Caco-2 (cell line): ENCODE results near the gene BCAM. TPM values are rescaled to one million over a fixed set of nuclear protein-coding genes. Genes with fewer than 3 reads are reported as not detected.

ENCODE experiments used
- BruUV-seq: library from RNA; stranded (reverse); fragments of 400-500 nt; replicated peaks from 2 replicates; lab custom pipeline; 2021; lab: Mats Ljungman, UMichigan
- CTCF ChIA-PET: fragments of 300-600 bp; sonication (Branson Sonifier 250); formaldehyde crosslinking; loops from one replicate; lab custom pipeline; 2022; ENCODE audit warnings: antibody characterized with exemption; lab: Charles Lee
- POLR2A ChIA-PET: fragments of 300-600 bp; sonication (Branson Sonifier 250); formaldehyde crosslinking; loops from one replicate; lab custom pipeline; 2022; ENCODE audit warnings: antibody characterized with exemption; lab: Charles Lee
- DNase-seq, 2 experiments: peaks; one replicate each; pipeline versions ENCODE4 v3.0.0 to v3.0.0-alpha.2; 2020 to 2022
- H3K27me3 ChIP-seq: replicated peaks from 2 replicates; pipeline ENCODE4 v1.6.0; 2011; ENCODE audit warnings: low read length; ENCODE audit not compliant: control insufficient read depth, insufficient read depth
- H3K36me3 ChIP-seq: 2 replicates; pipeline ENCODE4 v1.5.1; 2011; ENCODE audit warnings: low read length; ENCODE audit not compliant: control insufficient read depth, insufficient read depth
- H3K4me1 ChIP-seq: fragments of 250-450 bp; sonication (Bioruptor Pico); 2 replicates; pipeline ENCODE4 v1.5.1; 2020; ENCODE audit warnings: mild to moderate bottlenecking
- H3K4me3 ChIP-seq: 2 replicates; pipeline ENCODE4 v1.5.1; 2011; ENCODE audit warnings: low read depth, mild to moderate bottlenecking, control low read depth, low read length
- H3K9me3 ChIP-seq: fragments of 250-450 bp; sonication (Bioruptor Pico); 2 replicates; pipeline ENCODE4 v1.5.1; 2020; ENCODE audit warnings: mild to moderate bottlenecking, moderate library complexity
- H3K27ac Mint-ChIP-seq: one replicate; pipeline ENCODE4 v1.8.0; 2022; ENCODE audit warnings: mixed read lengths; ENCODE audit not compliant: unreplicated experiment
- H3K27me3 Mint-ChIP-seq: one replicate; pipeline ENCODE4 v1.8.0; 2022; ENCODE audit warnings: mixed read lengths; ENCODE audit not compliant: insufficient read depth, unreplicated experiment
- H3K36me3 Mint-ChIP-seq: one replicate; pipeline ENCODE4 v1.8.0; 2022; ENCODE audit warnings: mild to moderate bottlenecking, mixed read lengths; ENCODE audit not compliant: insufficient read depth, unreplicated experiment
- H3K4me1 Mint-ChIP-seq: one replicate; pipeline ENCODE4 v1.8.0; 2022; ENCODE audit warnings: low read depth, mixed read lengths; ENCODE audit not compliant: unreplicated experiment
- H3K4me3 Mint-ChIP-seq: one replicate; pipeline ENCODE4 v1.8.0; 2022; ENCODE audit warnings: mild to moderate bottlenecking, moderate library complexity, mixed read lengths; ENCODE audit not compliant: unreplicated experiment
- H3K9me3 Mint-ChIP-seq: one replicate; pipeline ENCODE4 v1.8.0; 2022; ENCODE audit warnings: mixed read lengths; ENCODE audit not compliant: unreplicated experiment
- CTCF ChIP-seq, 2 experiments: fragments of 200-600 bp in 1 of 2; IDR thresholded peaks; 1 replicate in 1 of 2; 2 replicates in 1 of 2; pipeline versions ENCODE4 v1.5.1 to v1.8.0; 2011 to 2022; ENCODE audit warnings: antibody characterized with exemption in 1 of 2, control low read depth in 1 of 2, inconsistent platforms in 1 of 2, low read depth in 1 of 2, low read length in 1 of 2, mild to moderate bottlenecking in 1 of 2, moderate library complexity in 1 of 2; ENCODE audit not compliant: insufficient read depth in 1 of 2, severe bottlenecking in 1 of 2, unreplicated experiment in 1 of 2
- intact Hi-C: fragments of 100-400 bp; cut with micrococcal nuclease; formaldehyde crosslinking; loops from one replicate; pipeline ENCODE4 v1.10.0; 2022; ENCODE audit not compliant: unreplicated experiment
- total RNA-seq: library from RNA; stranded (reverse); gene quantifications from 2 replicates; pipeline ENCODE4 v1.2.3, GENCODE V29; 2022

BCAM gene
- total RNA-seq, 1 experiment from 2014 or later = 244 TPM

- CTCF ChIA-PET = interaction anchor here (1.4 kb wide), 1 partner anchor 58 kb away, joined by 3 read pairs; no protein-coding TSS in a partner anchor
- Histone ChIP-seq H3K4me1 (peaks cover 5% of the 10 kb centered on the region; the same call in 1 of the 2 replicates), H3K9me3 (no peaks in the 10 kb centered on the region), H3K4me3 (no peak overlapping the region), H3K27me3 (no peaks in the 10 kb centered on the region), H3K36me3 (peaks cover 9% of the 10 kb centered on the region)
- no peak overlapping the region for H3K4me3 Mint-ChIP-seq
- H3K27ac Mint-ChIP-seq = no peak overlapping the region
- no peak for DNase-seq
- H3K36me3 Mint-ChIP-seq = peaks cover 54% of the 10 kb centered on the region
- H3K9me3 Mint-ChIP-seq = no peaks in the 10 kb centered on the region
- peaks cover 14% of the 10 kb centered on the region for H3K4me1 Mint-ChIP-seq
- no TSS peak for BruUV-seq
- intact Hi-C loops = no loop called here
- POLR2A ChIA-PET = interaction anchor here (0.5 kb wide), 1 partner anchor 389 kb away, joined by 3 read pairs; no protein-coding TSS in a partner anchor
- no peaks in the 10 kb centered on the region for H3K27me3 Mint-ChIP-seq
- no peak for TF ChIP-seq CTCF (IDR thresholded peaks at IDR 0.05; ENCODE audit: insufficient read depth in 1 of 2, low read depth in 1 of 2, low read length in 1 of 2, severe bottlenecking in 1 of 2, unreplicated experiment in 1 of 2)
Observed at GRCh38 chr19:44785993-44786392, 22.9 kb upstream of the BCAM start.

- Mint-ChIP-seq H3K36me3 (peaks cover 82% of the 10 kb centered on the region), H3K4me3 (no peak overlapping the region), H3K27me3 (no peaks in the 10 kb centered on the region), H3K27ac (no peak overlapping the region), H3K9me3 (no peaks in the 10 kb centered on the region), H3K4me1 (peaks cover 14% of the 10 kb centered on the region)
- H3K4me1 ChIP-seq = peaks cover 5% of the 10 kb centered on the region; the same call in 1 of the 2 replicates
- no peaks in the 10 kb centered on the region for H3K9me3 ChIP-seq
- peaks cover 12% of the 10 kb centered on the region for H3K36me3 ChIP-seq
- ChIA-PET POLR2A (interaction anchor here (0.6 kb wide), 1 partner anchor 57 kb away, joined by 3 read pairs; the partner anchor contains the start of gene NECTIN2), CTCF (no interaction called here)
- H3K27me3 ChIP-seq = no peaks in the 10 kb centered on the region
- BruUV-seq = no TSS peak
- TF ChIP-seq CTCF (IDR thresholded peaks at IDR 0.05; ENCODE audit: insufficient read depth in 1 of 2, low read depth in 1 of 2, low read length in 1 of 2, severe bottlenecking in 1 of 2, unreplicated experiment in 1 of 2) = no peak
- no peak overlapping the region for H3K4me3 ChIP-seq
- no peak for DNase-seq
- intact Hi-C loops = no loop called here
Observed at GRCh38 chr19:44788971-44789370, 19.9 kb upstream of the BCAM start.

- Histone ChIP-seq H3K27me3 (no peaks in the 10 kb centered on the region), H3K4me3 (no peak overlapping the region), H3K9me3 (no peaks in the 10 kb centered on the region), H3K4me1 (peaks cover 3% of the 10 kb centered on the region; the same call in 1 of the 2 replicates), H3K36me3 (peaks cover 13% of the 10 kb centered on the region)
- Mint-ChIP-seq H3K27me3 (no peaks in the 10 kb centered on the region), H3K9me3 (no peaks in the 10 kb centered on the region), H3K4me1 (peaks cover 6% of the 10 kb centered on the region), H3K27ac (no peak overlapping the region), H3K4me3 (no peak overlapping the region), H3K36me3 (peaks cover 81% of the 10 kb centered on the region)
- intact Hi-C loops = no loop called here
- no TSS peak for BruUV-seq
- POLR2A ChIA-PET = no interaction called here
- CTCF ChIA-PET = no interaction called here
- no peak for DNase-seq
- TF ChIP-seq CTCF (IDR thresholded peaks at IDR 0.05; ENCODE audit: insufficient read depth in 1 of 2, low read depth in 1 of 2, low read length in 1 of 2, severe bottlenecking in 1 of 2, unreplicated experiment in 1 of 2) = no peak
Observed at GRCh38 chr19:44789943-44790483, 18.9 kb upstream of the BCAM start.
